Spleen (tissue), 11 donors: ENCODE measurements around the gene NUP214. TPM values are rescaled to one million over a fixed set of nuclear protein-coding genes. Genes with fewer than 3 reads are reported as not detected.

Source experiments
- DNase-seq: peaks from one replicate; pipeline ENCODE4 v3.0.0-alpha.2; 2020
- H3K27ac ChIP-seq, 8 donors: fragments of 200-600 bp; sonication (generic) in 7 of 8; 1 replicate in 4 of 8; 2 replicates in 4 of 8; pipeline versions ENCODE4 v1.5.0 to v1.8.0; 2016 to 2021; ENCODE audit warnings: inconsistent platforms in 4 of 8, mild to moderate bottlenecking in 4 of 8, moderate library complexity in 1 of 8
- H3K27me3 ChIP-seq, 7 donors: fragments of 200-600 bp; sonication (generic) in 6 of 7; replicated peaks in 1 of 7; 1 replicate in 4 of 7; 2 replicates in 3 of 7; pipeline versions ENCODE4 v1.5.0 to v1.8.0; 2016 to 2021; ENCODE audit warnings: inconsistent platforms in 3 of 7, mild to moderate bottlenecking in 1 of 7
- H3K36me3 ChIP-seq, 6 donors: fragments of 200-600 bp; sonication (generic) in 5 of 6; 1 replicate in 4 of 6; 2 replicates in 2 of 6; pipeline versions ENCODE4 v1.5.0 to v1.8.0; 2016 to 2021; ENCODE audit warnings: inconsistent platforms in 2 of 6
- H3K4me1 ChIP-seq, 6 donors: fragments of 200-600 bp; sonication (generic) in 5 of 6; 1 replicate in 3 of 6; 2 replicates in 3 of 6; pipeline versions ENCODE4 v1.5.0 to v1.8.0; 2016 to 2021; ENCODE audit warnings: inconsistent platforms in 3 of 6
- H3K4me3 ChIP-seq, 8 donors: fragments of 200-600 bp; sonication (generic) in 7 of 8; 1 replicate in 4 of 8; 2 replicates in 4 of 8; pipeline versions ENCODE4 v1.5.0 to v1.8.0; 2016 to 2021; ENCODE audit warnings: inconsistent platforms in 4 of 8, mild to moderate bottlenecking in 4 of 8, moderate library complexity in 2 of 8
- H3K9me3 ChIP-seq, 8 donors: fragments of 200-600 bp; sonication (generic) in 7 of 8; 1 replicate in 4 of 8; 2 replicates in 4 of 8; pipeline versions ENCODE4 v1.5.0 to v1.8.0; 2016 to 2021; ENCODE audit warnings: inconsistent platforms in 4 of 8
- CTCF ChIP-seq, 11 experiments: fragments of 200-600 bp in 7 of 11; fragments of 450-650 bp in 4 of 11; sonication (generic) in 4 of 11; IDR thresholded peaks in 8 of 11; conservative IDR thresholded peaks in 3 of 11; 1 replicate in 7 of 11; 2 replicates in 4 of 11; pipeline versions ENCODE4 v1.4.0 to v1.8.0; 2016 to 2021; ENCODE audit warnings: antibody characterized with exemption in 11 of 11, inconsistent platforms in 4 of 11, mild to moderate bottlenecking in 1 of 11
- POLR2A ChIP-seq, 3 donors: fragments of 450-650 bp; IDR thresholded peaks; one replicate each; pipeline ENCODE4 v1.5.1; 2017; ENCODE audit warnings: antibody characterized with exemption in 3 of 3, mild to moderate bottlenecking in 1 of 3
- POLR2AphosphoS5 ChIP-seq, 3 donors: sonication (generic); formaldehyde crosslinking; IDR thresholded peaks; one replicate each; pipeline ENCODE4 v1.5.1; 2017; ENCODE audit warnings: antibody characterized with exemption in 3 of 3
- WGBS, 5 donors: extraction: QIAGEN DNeasy Blood & Tissue Kit in 3 of 5; methylation state at CpG; one replicate each; pipeline versions ENCODE4 v1.1.5 to v1.1.7; 2013 to 2018; 5-methylcytosine and 5-hydroxymethylcytosine counted together
- intact Hi-C: fragments of 100-400 bp; cut with DNase I; formaldehyde crosslinking; loops from one replicate; pipeline ENCODE4 v1.15.0; 2023; ENCODE audit warnings: low total_unique reads
- polyA plus RNA-seq, 3 donors: library from polyadenylated mRNA; stranded (reverse); fragments of 200-250 nt; gene quantifications; one replicate each; pipeline ENCODE4 v1.2.1, GENCODE V29; 2013
- total RNA-seq, 7 donors: library from RNA; depleted of rRNA in 3 of 7; stranded (reverse); fragments of >200 nt in 3 of 7; fragmentation: NEBNext Ultra II Directional in 4 of 7; extraction: Animal tissue kit (Norgen Biotek cat#: 25700) in 4 of 7; gene quantifications; one replicate each; pipeline versions ENCODE4 v1.1.0 to v1.2.1, GENCODE V29; 2016 to 2021
- donor health status: healthy with polysubstance abuse.
- donor health status: DM: no; HTN: no; CAD: no; lungs with moderate emphysema.
- donor health status: DM: no; HTN: no; CAD: no.
- donor health status: Bipolar disorder and iron deficiency.
- donor health status: healthy.
- donor health status: DM: no; HTN: no; CAD: no.
- donor health status: DM: yes; HTN: yes; CAD: no.

The NUP214 gene
- total and polyA plus RNA-seq, 10 donors = 21.4 to 182 (median 121) TPM

- TF ChIP-seq CTCF (IDR thresholded peaks at IDR 0.05 in 8 of 11, conservative IDR thresholded peaks at IDR 0.05 in 3 of 11) (no peak), POLR2A (IDR thresholded peaks at IDR 0.05) (no peak), POLR2AphosphoS5 (IDR thresholded peaks at IDR 0.05) (no peak)
- Histone ChIP-seq H3K36me3 (peaks cover 0 to 99% (median 66%) of the 10 kb centered on the region in 6 donors), H3K9me3 (no peaks in the 10 kb centered on the region), H3K27ac (no peak overlapping the region), H3K4me3 (no peak overlapping the region), H3K27me3 (no peaks in the 10 kb centered on the region), H3K4me1 (no peaks in the 10 kb centered on the region)
- intact Hi-C loops = no loop called here
- DNase-seq = no peak
- WGBS, 5 donors = 91 to 99% (median 95%) methylated on average over 3 of the region's 3 CpGs
Observed at GRCh38 chr9:131191857-131192256, 66.5 kb downstream of the NUP214 start.

GRCh38 chr9:131193051-131193450 is 67.7 kb downstream of the NUP214 start:
- Histone ChIP-seq H3K4me1 (no peaks in the 10 kb centered on the region), H3K36me3 (peaks cover 0 to 99% (median 68%) of the 10 kb centered on the region in 6 donors), H3K4me3 (no peak overlapping the region), H3K27ac (no peak overlapping the region), H3K9me3 (no peaks in the 10 kb centered on the region), H3K27me3 (no peaks in the 10 kb centered on the region)
- TF ChIP-seq POLR2A (IDR thresholded peaks at IDR 0.05) = no peak
- TF ChIP-seq CTCF (IDR thresholded peaks at IDR 0.05 in 8 of 11, conservative IDR thresholded peaks at IDR 0.05 in 3 of 11) = no peak
- TF ChIP-seq POLR2AphosphoS5 (IDR thresholded peaks at IDR 0.05) = no peak
- 91 to 99% (median 97%) methylated on average over 2 of the region's 2 CpGs for WGBS, 5 donors
- no peak for DNase-seq
- intact Hi-C loops = no loop called here

GRCh38 chr9:131194762-131195161 is 69.4 kb downstream of the NUP214 start:
- Histone ChIP-seq H3K36me3 (peaks cover 0 to 99% (median 69%) of the 10 kb centered on the region in 6 donors), H3K4me1 (no peaks in the 10 kb centered on the region), H3K4me3 (no peak overlapping the region), H3K9me3 (no peaks in the 10 kb centered on the region), H3K27ac (no peak overlapping the region), H3K27me3 (no peaks in the 10 kb centered on the region)
- DNase-seq = no peak
- intact Hi-C loops = no loop called here
- 90 to 97% (median 94%) methylated on average over 3 of the region's 3 CpGs for WGBS, 5 donors
- TF ChIP-seq POLR2AphosphoS5 (IDR thresholded peaks at IDR 0.05) (no peak), POLR2A (IDR thresholded peaks at IDR 0.05) (no peak), CTCF (IDR thresholded peaks at IDR 0.05 in 8 of 11, conservative IDR thresholded peaks at IDR 0.05 in 3 of 11) (no peak)

GRCh38 chr9:131197160-131197911 is 72.0 kb downstream of the NUP214 start:
- Histone ChIP-seq H3K27me3 (no peaks in the 10 kb centered on the region), H3K27ac (no peak overlapping the region), H3K36me3 (peaks cover 0 to 99% (median 73%) of the 10 kb centered on the region in 6 donors), H3K9me3 (no peaks in the 10 kb centered on the region), H3K4me1 (peaks cover 0 to under 1% (median 0%) of the 10 kb centered on the region in 6 donors), H3K4me3 (no peak overlapping the region)
- TF ChIP-seq POLR2AphosphoS5 (IDR thresholded peaks at IDR 0.05) (peak in 1 of 3 donors; percentile 26), CTCF (IDR thresholded peaks at IDR 0.05 in 8 of 11, conservative IDR thresholded peaks at IDR 0.05 in 3 of 11) (no peak)
- WGBS, 5 donors = 63 to 70% (median 68%) methylated on average over 9 to 11 of the region's 11 CpGs
- intact Hi-C loops = no loop called here
- no peak for DNase-seq
